Right lobe of liver (tissue), 4 donors: Measurements from ENCODE around the gene DOCK3.

ENCODE experiments used
- POLR2A ChIP-seq: fragments of 450-650 bp; IDR thresholded peaks from one replicate; pipeline ENCODE4 v1.6.1; 2017; ENCODE audit warnings: antibody characterized with exemption, mild to moderate bottlenecking
- TF ChIP-seq, protein P1 (sequence below), 4 donors: fragments of 200-600 bp in 3 of 4; fragments of 450-650 bp in 1 of 4; IDR thresholded peaks; one replicate each; pipeline versions ENCODE4 v1.5.1 to v1.8.0; 2016 to 2022; ENCODE audit warnings: antibody characterized with exemption in 4 of 4, mild to moderate bottlenecking in 2 of 4
- donor health status: DM: no; HTN: no; CAD: no.
- donor health status: DM: no; HTN: no; CAD: no.
- donor health status: DM: no; HTN: yes; CAD: no.

DNA sequence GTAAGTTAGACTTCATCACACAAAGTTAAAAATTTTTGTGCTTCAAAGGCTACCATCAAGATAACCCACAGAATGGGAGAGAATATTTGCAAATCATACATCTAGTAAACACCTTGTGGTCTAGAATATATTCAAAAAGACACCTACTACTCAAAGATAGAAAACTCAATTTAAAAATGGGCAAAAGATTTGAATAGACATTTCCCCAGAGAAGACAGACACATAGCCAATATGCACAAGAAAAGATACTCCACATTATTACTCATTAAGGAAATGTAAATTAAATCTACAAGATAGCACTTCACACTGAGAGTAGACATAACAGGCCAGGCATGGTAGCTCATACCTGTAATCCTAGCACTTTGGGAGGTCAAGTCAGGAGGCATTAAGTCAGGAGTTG, 622.6 kb downstream of the DOCK3 start:
- TF ChIP-seq, protein P1, sequence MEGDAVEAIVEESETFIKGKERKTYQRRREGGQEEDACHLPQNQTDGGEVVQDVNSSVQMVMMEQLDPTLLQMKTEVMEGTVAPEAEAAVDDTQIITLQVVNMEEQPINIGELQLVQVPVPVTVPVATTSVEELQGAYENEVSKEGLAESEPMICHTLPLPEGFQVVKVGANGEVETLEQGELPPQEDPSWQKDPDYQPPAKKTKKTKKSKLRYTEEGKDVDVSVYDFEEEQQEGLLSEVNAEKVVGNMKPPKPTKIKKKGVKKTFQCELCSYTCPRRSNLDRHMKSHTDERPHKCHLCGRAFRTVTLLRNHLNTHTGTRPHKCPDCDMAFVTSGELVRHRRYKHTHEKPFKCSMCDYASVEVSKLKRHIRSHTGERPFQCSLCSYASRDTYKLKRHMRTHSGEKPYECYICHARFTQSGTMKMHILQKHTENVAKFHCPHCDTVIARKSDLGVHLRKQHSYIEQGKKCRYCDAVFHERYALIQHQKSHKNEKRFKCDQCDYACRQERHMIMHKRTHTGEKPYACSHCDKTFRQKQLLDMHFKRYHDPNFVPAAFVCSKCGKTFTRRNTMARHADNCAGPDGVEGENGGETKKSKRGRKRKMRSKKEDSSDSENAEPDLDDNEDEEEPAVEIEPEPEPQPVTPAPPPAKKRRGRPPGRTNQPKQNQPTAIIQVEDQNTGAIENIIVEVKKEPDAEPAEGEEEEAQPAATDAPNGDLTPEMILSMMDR (IDR thresholded peaks at IDR 0.05) = no peak
- no peak for TF ChIP-seq POLR2A
